Renal pelvis (tissue), 4 donors: ENCODE results near the gene SGMS1. TPM values are rescaled to one million over a fixed set of nuclear protein-coding genes. Genes with fewer than 3 reads are reported as not detected.
A peak's percentile ranks its signal among the peaks of the same experiment; 100 is the strongest.

Source experiments
- DNase-seq: peaks from one replicate; pipeline ENCODE4 v3.0.0-alpha.2; 2013
- polyA plus RNA-seq, 3 donors: library from polyadenylated mRNA; unstranded; fragments of 120-200 nt; gene quantifications; one replicate each; pipeline ENCODE4 v1.2.1, GENCODE V29; 2013; ENCODE audit not compliant: insufficient read length in 3 of 3

SGMS1 gene
- polyA plus RNA-seq, 3 donors: 50.6 to 55.1 (median 53.0) TPM

- DNase-seq: no peak
Measured at GRCh38 chr10:50312464-50313437, 311.0 kb downstream of the SGMS1 start.

GRCh38 chr10:50310560-50311174, 313.1 kb downstream of the SGMS1 start:
- no peak for DNase-seq

- DNase-seq: no peak
Measured at GRCh38 chr10:50309342-50309741, 314.4 kb downstream of the SGMS1 start.

- DNase-seq: peak; percentile 19
Measured at GRCh38 chr10:50304660-50305059, 319.1 kb downstream of the SGMS1 start.

- no peak for DNase-seq
Measured at GRCh38 chr10:50299948-50300669, 323.6 kb downstream of the SGMS1 start.

- no peak for DNase-seq
Measured at GRCh38 chr10:50295367-50295766, 328.4 kb downstream of the SGMS1 start.

GRCh38 chr10:50294582-50294981, 329.2 kb downstream of the SGMS1 start:
- no peak for DNase-seq

GRCh38 chr10:50293513-50294313, 330.0 kb downstream of the SGMS1 start:
- DNase-seq: no peak

- no peak for DNase-seq
Measured at GRCh38 chr10:50291261-50291850, 332.4 kb downstream of the SGMS1 start.

GRCh38 chr10:50289196-50289595, 334.6 kb downstream of the SGMS1 start:
- DNase-seq: no peak

GRCh38 chr10:50286996-50287803, 336.6 kb downstream of the SGMS1 start:
- no peak for DNase-seq

- DNase-seq: no peak
Measured at GRCh38 chr10:50286517-50286916, 337.2 kb downstream of the SGMS1 start.

- DNase-seq: no peak
Measured at GRCh38 chr10:50281967-50282522, 341.7 kb downstream of the SGMS1 start.

- DNase-seq: no peak
Measured at GRCh38 chr10:50281210-50281966, 342.4 kb downstream of the SGMS1 start.

GRCh38 chr10:50280049-50280841, 343.5 kb downstream of the SGMS1 start:
- no peak for DNase-seq

- no peak for DNase-seq
Measured at GRCh38 chr10:50279489-50279888, 344.3 kb downstream of the SGMS1 start.

- DNase-seq: peak; percentile 10
Measured at GRCh38 chr10:50275650-50276235, 348.0 kb downstream of the SGMS1 start.

- DNase-seq: no peak
Measured at GRCh38 chr10:50272531-50272930, 351.2 kb downstream of the SGMS1 start.
